Ishikawa (cell line): ENCODE measurements around the gene PPA1.

Source experiments
- FOXM1 ChIP-seq: IDR thresholded peaks from 2 replicates; pipeline ENCODE4 v1.6.1; 2012; ENCODE audit warnings: low read depth, borderline replicate concordance
- NFIC ChIP-seq: IDR thresholded peaks from 2 replicates; pipeline ENCODE4 v1.6.1; 2012
- RAD21 ChIP-seq: IDR thresholded peaks from 2 replicates; pipeline ENCODE4 v1.6.1; 2012; ENCODE audit warnings: low read depth
- TF ChIP-seq, protein P1 (sequence below): IDR thresholded peaks from 2 replicates; pipeline ENCODE4 v1.6.1; 2012; ENCODE audit warnings: low read depth, mild to moderate bottlenecking

DNA sequence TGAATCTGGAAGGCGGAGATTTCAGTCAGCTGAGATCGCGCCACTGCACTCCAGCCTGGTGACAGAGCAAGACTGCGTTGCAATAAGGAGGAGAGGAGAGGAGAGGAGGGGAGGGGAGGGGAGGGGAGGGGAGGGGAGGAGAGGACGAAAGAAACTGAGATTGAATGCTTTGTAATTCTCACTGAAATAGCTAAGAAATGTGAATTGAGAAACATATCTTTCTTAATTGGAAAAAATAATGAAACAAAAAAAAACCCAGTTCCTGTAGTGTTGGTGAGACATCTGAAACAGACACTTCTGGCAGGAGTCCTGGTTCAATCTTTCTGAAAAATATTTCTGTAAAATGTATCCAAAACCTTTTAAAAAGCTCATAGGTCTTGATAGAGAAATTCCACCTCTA, 26.5 kb downstream of the PPA1 start:
- no peak for TF ChIP-seq RAD21
- TF ChIP-seq, protein P1, sequence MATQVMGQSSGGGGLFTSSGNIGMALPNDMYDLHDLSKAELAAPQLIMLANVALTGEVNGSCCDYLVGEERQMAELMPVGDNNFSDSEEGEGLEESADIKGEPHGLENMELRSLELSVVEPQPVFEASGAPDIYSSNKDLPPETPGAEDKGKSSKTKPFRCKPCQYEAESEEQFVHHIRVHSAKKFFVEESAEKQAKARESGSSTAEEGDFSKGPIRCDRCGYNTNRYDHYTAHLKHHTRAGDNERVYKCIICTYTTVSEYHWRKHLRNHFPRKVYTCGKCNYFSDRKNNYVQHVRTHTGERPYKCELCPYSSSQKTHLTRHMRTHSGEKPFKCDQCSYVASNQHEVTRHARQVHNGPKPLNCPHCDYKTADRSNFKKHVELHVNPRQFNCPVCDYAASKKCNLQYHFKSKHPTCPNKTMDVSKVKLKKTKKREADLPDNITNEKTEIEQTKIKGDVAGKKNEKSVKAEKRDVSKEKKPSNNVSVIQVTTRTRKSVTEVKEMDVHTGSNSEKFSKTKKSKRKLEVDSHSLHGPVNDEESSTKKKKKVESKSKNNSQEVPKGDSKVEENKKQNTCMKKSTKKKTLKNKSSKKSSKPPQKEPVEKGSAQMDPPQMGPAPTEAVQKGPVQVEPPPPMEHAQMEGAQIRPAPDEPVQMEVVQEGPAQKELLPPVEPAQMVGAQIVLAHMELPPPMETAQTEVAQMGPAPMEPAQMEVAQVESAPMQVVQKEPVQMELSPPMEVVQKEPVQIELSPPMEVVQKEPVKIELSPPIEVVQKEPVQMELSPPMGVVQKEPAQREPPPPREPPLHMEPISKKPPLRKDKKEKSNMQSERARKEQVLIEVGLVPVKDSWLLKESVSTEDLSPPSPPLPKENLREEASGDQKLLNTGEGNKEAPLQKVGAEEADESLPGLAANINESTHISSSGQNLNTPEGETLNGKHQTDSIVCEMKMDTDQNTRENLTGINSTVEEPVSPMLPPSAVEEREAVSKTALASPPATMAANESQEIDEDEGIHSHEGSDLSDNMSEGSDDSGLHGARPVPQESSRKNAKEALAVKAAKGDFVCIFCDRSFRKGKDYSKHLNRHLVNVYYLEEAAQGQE = no peak
- no peak for TF ChIP-seq FOXM1
- no peak for TF ChIP-seq NFIC
